Vagina (tissue), 2 donors: ENCODE data around the gene F3.

Experiments used
- POLR2A ChIP-seq, 2 donors: fragments of 450-650 bp; IDR thresholded peaks; one replicate each; pipeline ENCODE4 v1.6.1; 2017; ENCODE audit warnings: antibody characterized with exemption in 2 of 2, mild to moderate bottlenecking in 2 of 2, moderate library complexity in 2 of 2
- POLR2AphosphoS5 ChIP-seq, 2 donors: sonication (generic); formaldehyde crosslinking; IDR thresholded peaks; one replicate each; pipeline ENCODE4 v1.9.0; 2017; ENCODE audit warnings: antibody characterized with exemption in 2 of 2, mild to moderate bottlenecking in 2 of 2, low read depth in 1 of 2; ENCODE audit not compliant: insufficient read depth in 1 of 2
- TF ChIP-seq, protein P1 (sequence below), 3 experiments: fragments of 450-650 bp in 2 of 3; fragments of 200-600 bp in 1 of 3; sonication (generic) in 1 of 3; IDR thresholded peaks; one replicate each; pipeline ENCODE4 v1.5.1; 2017 to 2019; ENCODE audit warnings: antibody characterized with exemption in 3 of 3, mild to moderate bottlenecking in 2 of 3, moderate library complexity in 2 of 3

DNA sequence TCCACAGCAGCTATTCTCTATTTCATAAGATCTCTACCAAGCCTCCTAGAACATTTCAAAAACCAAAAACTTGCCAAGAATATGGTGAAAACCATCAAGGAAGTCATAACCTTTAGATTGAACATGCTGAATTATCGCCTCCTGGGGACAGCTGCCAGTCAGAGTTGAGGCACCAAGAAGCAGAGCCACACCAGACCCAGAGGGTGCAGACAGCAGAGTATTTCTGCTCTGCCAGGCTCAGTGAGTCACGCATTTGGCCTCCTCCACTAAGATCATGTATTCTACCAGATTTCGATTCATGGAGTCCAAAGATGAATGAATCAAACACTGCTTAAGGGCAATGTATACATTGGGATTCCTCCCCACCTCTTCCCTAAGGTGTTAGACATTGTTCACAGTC lies 2.1 kb downstream of the F3 start:
- TF ChIP-seq, protein P1, sequence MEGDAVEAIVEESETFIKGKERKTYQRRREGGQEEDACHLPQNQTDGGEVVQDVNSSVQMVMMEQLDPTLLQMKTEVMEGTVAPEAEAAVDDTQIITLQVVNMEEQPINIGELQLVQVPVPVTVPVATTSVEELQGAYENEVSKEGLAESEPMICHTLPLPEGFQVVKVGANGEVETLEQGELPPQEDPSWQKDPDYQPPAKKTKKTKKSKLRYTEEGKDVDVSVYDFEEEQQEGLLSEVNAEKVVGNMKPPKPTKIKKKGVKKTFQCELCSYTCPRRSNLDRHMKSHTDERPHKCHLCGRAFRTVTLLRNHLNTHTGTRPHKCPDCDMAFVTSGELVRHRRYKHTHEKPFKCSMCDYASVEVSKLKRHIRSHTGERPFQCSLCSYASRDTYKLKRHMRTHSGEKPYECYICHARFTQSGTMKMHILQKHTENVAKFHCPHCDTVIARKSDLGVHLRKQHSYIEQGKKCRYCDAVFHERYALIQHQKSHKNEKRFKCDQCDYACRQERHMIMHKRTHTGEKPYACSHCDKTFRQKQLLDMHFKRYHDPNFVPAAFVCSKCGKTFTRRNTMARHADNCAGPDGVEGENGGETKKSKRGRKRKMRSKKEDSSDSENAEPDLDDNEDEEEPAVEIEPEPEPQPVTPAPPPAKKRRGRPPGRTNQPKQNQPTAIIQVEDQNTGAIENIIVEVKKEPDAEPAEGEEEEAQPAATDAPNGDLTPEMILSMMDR (IDR thresholded peaks at IDR 0.05), result no peak
- TF ChIP-seq POLR2AphosphoS5 (IDR thresholded peaks at IDR 0.05; ENCODE audit: insufficient read depth in 1 of 2, low read depth in 1 of 2) (no peak), POLR2A (IDR thresholded peaks at IDR 0.05) (no peak)
